ENCODE measurements around the gene PPP1R27. TPM values are rescaled to one million over a fixed set of nuclear protein-coding genes. Genes with fewer than 3 reads are reported as not detected.

The PPP1R27 gene
- polyA plus RNA-seq, 1 donor (not counting 4 experiments of a cell fraction or from before 2014, with no cell fraction given): 0.12 TPM

GRCh38 chr17:81865358-81865732 is 30.5 kb upstream of the PPP1R27 start:
- Histone ChIP-seq H3K9me1 (ENCODE audit: control insufficient read depth, extremely low read depth, insufficient read depth, low read length) (peaks cover 7% of the 10 kb centered on the region), H3K79me2 (ENCODE audit: control insufficient read depth, insufficient read depth, low read length) (peaks cover 53% of the 10 kb centered on the region), H3K4me1 (ENCODE audit: control insufficient read depth, extremely low read depth, insufficient read depth, low read length) (peaks cover 40% of the 10 kb centered on the region), H3K27ac (ENCODE audit: control insufficient read depth, insufficient read depth, low read length) (no peak overlapping the region), H2AFZ (ENCODE audit: control insufficient read depth, low read length) (no peak overlapping the region), H3K9ac (ENCODE audit: control insufficient read depth, extremely low read depth, insufficient read depth, low read length) (no peak overlapping the region), H3K9me3 (ENCODE audit: control insufficient read depth, low read depth, low read length) (no peaks in the 10 kb centered on the region), H3K4me2 (ENCODE audit: control insufficient read depth, extremely low read depth, insufficient read depth, low read depth, low read length) (no peak overlapping the region), H4K20me1 (ENCODE audit: control insufficient read depth, extremely low read depth, insufficient read depth, low read length) (peaks cover 19% of the 10 kb centered on the region), H3K36me3 (ENCODE audit: control insufficient read depth in 2 of 2, extremely low read depth in 1 of 2, insufficient read depth in 2 of 2, low read length in 2 of 2) (peaks cover 21 to 38% of the 10 kb centered on the region in 2 experiments), H3K27me3 (ENCODE audit: control insufficient read depth, extremely low read depth, insufficient read depth, low read length) (no peaks in the 10 kb centered on the region), H3K4me3 (ENCODE audit: control insufficient read depth in 2 of 3, extremely low read depth in 1 of 3, insufficient read depth in 2 of 3, low read depth in 1 of 3, low read length in 3 of 3) (no peak overlapping the region)
- DNase-seq (ENCODE audit: low read depth, low spot score): no peak
- no peak for TF ChIP-seq CTCF (optimal IDR thresholded peaks at IDR 0.05 in 1 of 3, IDR thresholded peaks at IDR 0.05 in 1 of 3, conservative IDR thresholded peaks at IDR 0.05 in 1 of 3; ENCODE audit: extremely low read depth in 1 of 3, insufficient read depth in 2 of 3, low read length in 3 of 3)
- no peak for TF ChIP-seq EZH2 (IDR thresholded peaks at IDR 0.05; ENCODE audit: low read length)
- dilution Hi-C loops (cut with MboI; ENCODE audit: extremely low pct_ligation_motif_present, low sequenced_read_pairs): no loop called here
- FAIRE-seq: no peak

GRCh38 chr17:81863833-81864768 is 29.3 kb upstream of the PPP1R27 start:
- peaks cover 54% of the 10 kb centered on the region for H3K79me2 ChIP-seq (ENCODE audit: control insufficient read depth, insufficient read depth, low read length)
- TF ChIP-seq EZH2 (IDR thresholded peaks at IDR 0.05; ENCODE audit: low read length) (no peak), CTCF (optimal IDR thresholded peaks at IDR 0.05 in 1 of 3, IDR thresholded peaks at IDR 0.05 in 1 of 3, conservative IDR thresholded peaks at IDR 0.05 in 1 of 3; ENCODE audit: extremely low read depth in 1 of 3, insufficient read depth in 2 of 3, low read length in 3 of 3) (no peak)
- peaks cover 36% of the 10 kb centered on the region for H3K4me1 ChIP-seq (ENCODE audit: control insufficient read depth, extremely low read depth, insufficient read depth, low read length)
- H3K4me2 ChIP-seq (ENCODE audit: control insufficient read depth, extremely low read depth, insufficient read depth, low read depth, low read length): no peak overlapping the region
- H3K4me3 ChIP-seq (ENCODE audit: control insufficient read depth in 2 of 3, extremely low read depth in 1 of 3, insufficient read depth in 2 of 3, low read depth in 1 of 3, low read length in 3 of 3): no peak overlapping the region
- peaks cover 26% of the 10 kb centered on the region for H4K20me1 ChIP-seq (ENCODE audit: control insufficient read depth, extremely low read depth, insufficient read depth, low read length)
- H3K27me3 ChIP-seq (ENCODE audit: control insufficient read depth, extremely low read depth, insufficient read depth, low read length): no peaks in the 10 kb centered on the region
- dilution Hi-C loops (cut with MboI; ENCODE audit: extremely low pct_ligation_motif_present, low sequenced_read_pairs): no loop called here
- H3K9ac ChIP-seq (ENCODE audit: control insufficient read depth, extremely low read depth, insufficient read depth, low read length): no peak overlapping the region
- no peak for DNase-seq (ENCODE audit: low read depth, low spot score)
- peaks cover 7% of the 10 kb centered on the region for H3K9me1 ChIP-seq (ENCODE audit: control insufficient read depth, extremely low read depth, insufficient read depth, low read length)
- FAIRE-seq: no peak
- no peaks in the 10 kb centered on the region for H3K9me3 ChIP-seq (ENCODE audit: control insufficient read depth, low read depth, low read length)
- no peak overlapping the region for H3K27ac ChIP-seq (ENCODE audit: control insufficient read depth, insufficient read depth, low read length)
- no peak overlapping the region for H2AFZ ChIP-seq (ENCODE audit: control insufficient read depth, low read length)
- peaks cover 21 to 37% of the 10 kb centered on the region in 2 experiments for H3K36me3 ChIP-seq (ENCODE audit: control insufficient read depth in 2 of 2, extremely low read depth in 1 of 2, insufficient read depth in 2 of 2, low read length in 2 of 2)

Measured in keratinocyte (primary cell).